H1 (cell line): ENCODE results near the gene FGF3.

Source experiments
- CTCF ChIP-seq, 3 experiments: IDR thresholded peaks; 1 replicate in 2 of 3; 2 replicates in 1 of 3; pipeline versions ENCODE4 v1.5.1 to v1.6.1; 2011; ENCODE audit warnings: low read length in 3 of 3, mild to moderate bottlenecking in 3 of 3, inconsistent platforms in 2 of 3, low read depth in 1 of 3, moderate library complexity in 1 of 3; ENCODE audit not compliant: insufficient read depth in 1 of 3; ENCODE audit errors: control extremely low read depth in 1 of 3
- EP300 ChIP-seq, 2 experiments: IDR thresholded peaks; 1 replicate in 1 of 2; 2 replicates in 1 of 2; pipeline ENCODE4 v1.6.1; 2011 to 2012; ENCODE audit warnings: low read depth in 2 of 2, low read length in 2 of 2, mild to moderate bottlenecking in 2 of 2, borderline replicate concordance in 1 of 2, inconsistent platforms in 1 of 2, moderate library complexity in 1 of 2
- EZH2 ChIP-seq: fragments of 200-600 bp; sonication (generic); IDR thresholded peaks from 2 replicates; pipeline ENCODE4 v1.7.1; 2012; ENCODE audit warnings: low read depth, mild to moderate bottlenecking, moderate library complexity, low read length, inconsistent platforms; ENCODE audit not compliant: severe bottlenecking
- GABPA ChIP-seq: IDR thresholded peaks from 2 replicates; pipeline ENCODE4 v1.6.1; 2011; ENCODE audit warnings: mild to moderate bottlenecking, low read length, moderate library complexity, borderline replicate concordance; ENCODE audit not compliant: insufficient read depth
- KDM1A ChIP-seq: fragments of 200-600, 300-600 bp; sonication (generic); IDR thresholded peaks from 2 replicates; pipeline ENCODE4 v1.7.1; 2016; ENCODE audit warnings: mild to moderate bottlenecking, low read length, borderline replicate concordance
- KDM5A ChIP-seq: fragments of 200-600 bp; IDR thresholded peaks from 2 replicates; pipeline ENCODE4 v1.7.1; 2012; ENCODE audit warnings: mild to moderate bottlenecking, low read length, inconsistent platforms, mixed read lengths
- MAX ChIP-seq: IDR thresholded peaks from 2 replicates; pipeline ENCODE4 v1.6.1; 2012; ENCODE audit warnings: inconsistent platforms
- NANOG ChIP-seq: IDR thresholded peaks from 2 replicates; pipeline ENCODE4 v1.6.1; 2011; ENCODE audit warnings: low read length, low read depth, mild to moderate bottlenecking, inconsistent platforms; ENCODE audit not compliant: insufficient read depth, poor library complexity, severe bottlenecking
- RNF2 ChIP-seq: fragments of 200-900, 300-1000 bp; sonication (generic); IDR thresholded peaks from 2 replicates; pipeline ENCODE4 v1.7.1; 2016; ENCODE audit warnings: borderline replicate concordance, low read depth, mild to moderate bottlenecking, antibody characterized with exemption, low read length; ENCODE audit not compliant: poor library complexity, severe bottlenecking; ENCODE audit errors: missing control alignments
- SP1 ChIP-seq: IDR thresholded peaks from 2 replicates; pipeline ENCODE4 v1.6.1; 2011; ENCODE audit warnings: low read depth, low read length

GRCh38 chr11:69855421-69855820, 36.2 kb upstream of the FGF3 start:
- TF ChIP-seq RNF2 (no peak), EZH2 (no peak), CTCF (IDR thresholded peaks at IDR 0.05; ENCODE audit: control extremely low read depth in 1 of 3, insufficient read depth in 1 of 3, low read depth in 1 of 3, low read length in 3 of 3) (no peak), MAX (no peak), KDM5A (no peak), SP1 (no peak), KDM1A (no peak), GABPA (no peak), NANOG (no peak), EP300 (IDR thresholded peaks at IDR 0.05; ENCODE audit: borderline replicate concordance in 1 of 2, low read depth in 2 of 2, low read length in 2 of 2) (no peak)
